H9 (cell line): Measurements from ENCODE around the gene NOL9. TPM values are rescaled to one million over a fixed set of nuclear protein-coding genes. Genes with fewer than 3 reads are reported as not detected.

Experiments used
- DNase-seq: peaks from one replicate; pipeline ENCODE4 v3.0.0-alpha.2; 2017
- H2AFZ ChIP-seq: one replicate; pipeline ENCODE4 v1.6.1; 2013; ENCODE audit warnings: mild to moderate bottlenecking, low read length, control low read depth, moderate library complexity
- H2AK5ac ChIP-seq: 2 replicates; pipeline ENCODE4 v1.6.1; 2013; ENCODE audit warnings: low read length, control low read depth, mixed read lengths; ENCODE audit not compliant: insufficient read length
- H2BK120ac ChIP-seq: one replicate; pipeline ENCODE4 v1.6.1; 2013; ENCODE audit warnings: low read depth, mild to moderate bottlenecking, low read length, control low read depth, inconsistent platforms; ENCODE audit not compliant: poor library complexity, severe bottlenecking
- H2BK12ac ChIP-seq: 2 replicates; pipeline ENCODE4 v1.6.1; 2013; ENCODE audit warnings: low read length, control low read depth, mixed read lengths, low read depth; ENCODE audit not compliant: insufficient read length
- H2BK15ac ChIP-seq: 2 replicates; pipeline ENCODE4 v1.6.1; 2013; ENCODE audit warnings: low read depth, low read length, control low read depth
- H2BK20ac ChIP-seq: one replicate; pipeline ENCODE4 v1.6.1; 2013; ENCODE audit warnings: low read depth, mild to moderate bottlenecking, low read length, control low read depth, inconsistent platforms; ENCODE audit not compliant: poor library complexity, severe bottlenecking
- H2BK5ac ChIP-seq: 2 replicates; pipeline ENCODE4 v1.6.1; 2013; ENCODE audit warnings: low read length, control low read depth, mixed read lengths; ENCODE audit not compliant: insufficient read length
- H3K14ac ChIP-seq: 2 replicates; pipeline ENCODE4 v1.6.1; 2013; ENCODE audit warnings: low read length, control low read depth; ENCODE audit not compliant: insufficient read depth
- H3K18ac ChIP-seq: 2 replicates; pipeline ENCODE4 v1.6.1; 2013; ENCODE audit warnings: low read depth, mild to moderate bottlenecking, mixed read lengths, low read length, control low read depth; ENCODE audit not compliant: insufficient read length
- H3K23ac ChIP-seq: 2 replicates; pipeline ENCODE4 v1.6.1; 2013; ENCODE audit warnings: low read length, control low read depth, mixed read lengths, low read depth; ENCODE audit not compliant: insufficient read length
- H3K23me2 ChIP-seq: 2 replicates; pipeline ENCODE4 v1.6.1; 2013; ENCODE audit warnings: low read depth, mild to moderate bottlenecking, mixed read lengths, low read length, control low read depth; ENCODE audit not compliant: insufficient read length, poor library complexity, severe bottlenecking
- H3K27ac ChIP-seq: 2 replicates; pipeline ENCODE4 v1.5.1; 2013; ENCODE audit warnings: low read length, control low read depth, mixed read lengths, low read depth; ENCODE audit not compliant: insufficient read length
- H3K27me3 ChIP-seq: 2 replicates; pipeline ENCODE4 v1.6.1; 2013; ENCODE audit warnings: low read length, control low read depth, inconsistent platforms; ENCODE audit not compliant: insufficient read depth
- H3K4ac ChIP-seq: 2 replicates; pipeline ENCODE4 v1.6.1; 2013; ENCODE audit warnings: low read depth, mild to moderate bottlenecking, control low read depth, inconsistent platforms, low read length, moderate library complexity
- H3K4me1 ChIP-seq: 2 replicates; pipeline ENCODE4 v1.6.1; 2013; ENCODE audit warnings: low read length, control low read depth, inconsistent platforms; ENCODE audit not compliant: insufficient read depth
- H3K4me2 ChIP-seq: 2 replicates; pipeline ENCODE4 v1.6.1; 2013; ENCODE audit warnings: low read length, control low read depth, mixed read lengths; ENCODE audit not compliant: insufficient read length, insufficient read depth
- H3K56ac ChIP-seq: 2 replicates; pipeline ENCODE4 v1.6.1; 2013; ENCODE audit warnings: low read depth, mild to moderate bottlenecking, mixed read lengths, low read length, control low read depth; ENCODE audit not compliant: insufficient read length
- H3K79me1 ChIP-seq: 2 replicates; pipeline ENCODE4 v1.6.1; 2013; ENCODE audit warnings: low read depth, mild to moderate bottlenecking, moderate library complexity, low read length, control low read depth, inconsistent platforms; ENCODE audit not compliant: insufficient read depth, poor library complexity, severe bottlenecking
- H3K79me2 ChIP-seq: 2 replicates; pipeline ENCODE4 v1.6.1; 2013; ENCODE audit warnings: low read length, control low read depth, inconsistent platforms; ENCODE audit not compliant: insufficient read depth
- H3K9ac ChIP-seq: 2 replicates; pipeline ENCODE4 v1.6.1; 2013; ENCODE audit warnings: low read length, control low read depth, mixed read lengths; ENCODE audit not compliant: insufficient read length; ENCODE audit errors: extremely low read depth
- H3K9me3 ChIP-seq: one replicate; pipeline ENCODE4 v1.6.1; 2013; ENCODE audit warnings: low read depth, low read length, inconsistent platforms; ENCODE audit not compliant: control insufficient read depth
- H3T11ph ChIP-seq: one replicate; pipeline ENCODE4 v1.6.1; 2013; ENCODE audit warnings: mild to moderate bottlenecking, low read length, control low read depth, inconsistent platforms
- H4K20me1 ChIP-seq: one replicate; pipeline ENCODE4 v1.6.1; 2013; ENCODE audit not compliant: control insufficient read depth, insufficient read length, insufficient read depth
- H4K5ac ChIP-seq: 2 replicates; pipeline ENCODE4 v1.6.1; 2013; ENCODE audit warnings: low read depth, mild to moderate bottlenecking, mixed read lengths, low read length, control low read depth; ENCODE audit not compliant: insufficient read length
- H4K8ac ChIP-seq: replicated peaks from 2 replicates; pipeline ENCODE4 v1.6.1; 2013; ENCODE audit warnings: low read length, control low read depth, mixed read lengths, low read depth; ENCODE audit not compliant: insufficient read length
- H4K91ac ChIP-seq: 2 replicates; pipeline ENCODE4 v1.6.1; 2013; ENCODE audit warnings: low read depth, mild to moderate bottlenecking, moderate library complexity, mixed read lengths, low read length, control low read depth; ENCODE audit not compliant: insufficient read length
- H3K27ac Mint-ChIP-seq, 3 experiments: 2 replicates in 2 of 3; 3 replicates in 1 of 3; pipeline ENCODE4 v1.8.0; 2020 to 2021; ENCODE audit warnings: mixed read lengths in 3 of 3, mild to moderate bottlenecking in 1 of 3, moderate library complexity in 1 of 3
- H3K27me3 Mint-ChIP-seq: 2 replicates; pipeline ENCODE4 v1.8.0; 2021; ENCODE audit warnings: low read depth, mild to moderate bottlenecking, moderate library complexity, mixed read lengths
- H3K36me3 Mint-ChIP-seq, 3 experiments: 2 replicates in 2 of 3; 3 replicates in 1 of 3; pipeline ENCODE4 v1.8.0; 2020 to 2021; ENCODE audit warnings: low read depth in 3 of 3, mixed read lengths in 3 of 3; ENCODE audit not compliant: insufficient read depth in 1 of 3
- H3K4me1 Mint-ChIP-seq, 2 experiments: 2 replicates each; pipeline ENCODE4 v1.8.0; 2020; ENCODE audit warnings: mixed read lengths in 2 of 2
- H3K4me3 Mint-ChIP-seq, 2 experiments: 2 replicates in 1 of 2; 3 replicates in 1 of 2; pipeline ENCODE4 v1.8.0; 2020 to 2021; ENCODE audit warnings: mild to moderate bottlenecking in 2 of 2, mixed read lengths in 2 of 2, moderate library complexity in 1 of 2
- H3K9me3 Mint-ChIP-seq, 2 experiments: 2 replicates in 1 of 2; 3 replicates in 1 of 2; pipeline ENCODE4 v1.8.0; 2020; ENCODE audit warnings: mild to moderate bottlenecking in 2 of 2, mixed read lengths in 2 of 2, moderate library complexity in 1 of 2
- WGBS: extraction: QIAGEN DNeasy Blood & Tissue Kit; methylation state at CpG from one replicate; pipeline ENCODE4 v1.1.7; 2013; ENCODE audit warnings: missing lambda C conversion rate, low lambda C conversion rate, mixed read lengths; ENCODE audit not compliant: insufficient read length; ENCODE audit errors: extremely low coverage; 5-methylcytosine and 5-hydroxymethylcytosine counted together
- total RNA-seq: library from RNA; stranded (reverse); gene quantifications from 2 replicates; pipeline ENCODE4 v1.2.1, GENCODE V29; 2021
- TF ChIP-seq, protein P1 (sequence below): fragments of 200-600 bp; sonication (generic); conservative IDR thresholded peaks from 3 replicates; pipeline ENCODE4 v1.8.0; 2021; ENCODE audit warnings: antibody characterized with exemption, mild to moderate bottlenecking

The NOL9 gene
- total RNA-seq, 1 experiment from 2014 or later, result 50.4 TPM

DNA sequence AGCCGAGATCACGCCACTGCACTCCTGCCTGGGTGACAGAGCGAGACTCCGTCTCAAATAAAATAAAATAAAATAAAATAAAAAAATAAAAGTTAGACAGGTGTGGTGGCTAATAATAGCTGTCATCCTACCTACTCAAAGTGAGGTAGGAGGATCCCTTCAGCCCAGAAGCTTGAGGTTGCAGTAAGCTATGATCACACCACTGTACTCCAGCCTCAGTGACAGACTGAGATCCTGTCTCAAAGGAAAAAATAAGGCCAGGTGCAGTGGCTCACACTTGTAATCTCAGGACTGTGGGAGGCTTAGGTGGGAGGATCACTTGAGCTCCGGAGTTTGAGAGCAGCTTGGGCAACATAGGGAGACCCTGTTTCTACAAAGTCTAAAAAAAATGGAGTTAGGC is 18.0 kb downstream of the NOL9 start:
- Histone ChIP-seq H3K27me3 (no peaks in the 10 kb centered on the region), H3T11ph (no peak overlapping the region), H4K91ac (no peak overlapping the region), H4K5ac (no peak overlapping the region), H2BK5ac (no peak overlapping the region), H3K18ac (no peak overlapping the region), H3K23ac (no peak overlapping the region), H3K9ac (no peak overlapping the region), H3K4ac (no peak overlapping the region), H3K9me3 (no peaks in the 10 kb centered on the region), H2AK5ac (no peak overlapping the region), H4K8ac (no peak overlapping the region), H2BK15ac (no peak overlapping the region), H3K27ac (no peak overlapping the region), H2AFZ (no peak overlapping the region), H3K56ac (no peak overlapping the region), H2BK12ac (no peak overlapping the region), H3K23me2 (no peaks in the 10 kb centered on the region), H3K4me1 (no peaks in the 10 kb centered on the region), H2BK120ac (no peak overlapping the region), H3K4me2 (no peak overlapping the region), H3K79me2 (no peaks in the 10 kb centered on the region), H2BK20ac (no peak overlapping the region), H3K79me1 (no peaks in the 10 kb centered on the region), H3K14ac (no peak overlapping the region), H4K20me1 (no peaks in the 10 kb centered on the region)
- peaks cover 24 to 66% (median 60%) of the 10 kb centered on the region in 3 experiments; a peak in 6 of 7 replicates for H3K36me3 Mint-ChIP-seq
- no peaks in the 10 kb centered on the region for H3K27me3 Mint-ChIP-seq
- no peaks in the 10 kb centered on the region for H3K9me3 Mint-ChIP-seq
- DNase-seq, result no peak
- H3K4me3 Mint-ChIP-seq, result no peak overlapping the region
- peaks cover 0 to 3% of the 10 kb centered on the region in 2 experiments; a peak in 1 of 4 replicates for H3K4me1 Mint-ChIP-seq
- no peak overlapping the region for H3K27ac Mint-ChIP-seq
- WGBS, result no CpG with 5 or more reads among the region's 5 CpGs
- TF ChIP-seq, protein P1, sequence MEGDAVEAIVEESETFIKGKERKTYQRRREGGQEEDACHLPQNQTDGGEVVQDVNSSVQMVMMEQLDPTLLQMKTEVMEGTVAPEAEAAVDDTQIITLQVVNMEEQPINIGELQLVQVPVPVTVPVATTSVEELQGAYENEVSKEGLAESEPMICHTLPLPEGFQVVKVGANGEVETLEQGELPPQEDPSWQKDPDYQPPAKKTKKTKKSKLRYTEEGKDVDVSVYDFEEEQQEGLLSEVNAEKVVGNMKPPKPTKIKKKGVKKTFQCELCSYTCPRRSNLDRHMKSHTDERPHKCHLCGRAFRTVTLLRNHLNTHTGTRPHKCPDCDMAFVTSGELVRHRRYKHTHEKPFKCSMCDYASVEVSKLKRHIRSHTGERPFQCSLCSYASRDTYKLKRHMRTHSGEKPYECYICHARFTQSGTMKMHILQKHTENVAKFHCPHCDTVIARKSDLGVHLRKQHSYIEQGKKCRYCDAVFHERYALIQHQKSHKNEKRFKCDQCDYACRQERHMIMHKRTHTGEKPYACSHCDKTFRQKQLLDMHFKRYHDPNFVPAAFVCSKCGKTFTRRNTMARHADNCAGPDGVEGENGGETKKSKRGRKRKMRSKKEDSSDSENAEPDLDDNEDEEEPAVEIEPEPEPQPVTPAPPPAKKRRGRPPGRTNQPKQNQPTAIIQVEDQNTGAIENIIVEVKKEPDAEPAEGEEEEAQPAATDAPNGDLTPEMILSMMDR, result no peak
